ENCODE data around the gene BFSP2.
A peak's percentile ranks its signal among the peaks of the same experiment; 100 is the strongest.
"Not testable (repeated sequence)": the region's sequence is repeated elsewhere in the genome, so short reads cannot be mapped to it uniquely, and the experiment has no call there.

The BFSP2 gene

DNA sequence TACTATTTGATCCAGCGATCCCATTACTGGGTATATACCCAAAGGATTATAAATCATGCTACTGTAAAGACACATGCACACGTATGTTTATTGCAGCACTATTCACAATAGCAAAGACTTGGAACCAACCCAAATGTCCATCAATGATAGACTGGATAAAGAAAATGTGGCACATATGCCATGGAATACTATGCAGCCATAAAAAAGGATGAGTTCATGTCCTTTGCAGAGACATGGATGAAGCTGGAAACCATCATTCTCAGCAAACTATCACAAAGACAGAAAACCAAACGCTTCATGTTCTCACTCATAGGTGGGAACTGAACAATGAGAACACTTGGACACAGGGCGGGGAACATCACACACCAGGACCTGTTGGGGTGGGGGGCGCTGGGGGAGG, 82.6 kb downstream of the BFSP2 start:
- not testable (repeated sequence) for DNase-seq

- DNase-seq, result no peak
Observed at GRCh38 chr3:133486658-133487057, 86.8 kb downstream of the BFSP2 start.

DNA sequence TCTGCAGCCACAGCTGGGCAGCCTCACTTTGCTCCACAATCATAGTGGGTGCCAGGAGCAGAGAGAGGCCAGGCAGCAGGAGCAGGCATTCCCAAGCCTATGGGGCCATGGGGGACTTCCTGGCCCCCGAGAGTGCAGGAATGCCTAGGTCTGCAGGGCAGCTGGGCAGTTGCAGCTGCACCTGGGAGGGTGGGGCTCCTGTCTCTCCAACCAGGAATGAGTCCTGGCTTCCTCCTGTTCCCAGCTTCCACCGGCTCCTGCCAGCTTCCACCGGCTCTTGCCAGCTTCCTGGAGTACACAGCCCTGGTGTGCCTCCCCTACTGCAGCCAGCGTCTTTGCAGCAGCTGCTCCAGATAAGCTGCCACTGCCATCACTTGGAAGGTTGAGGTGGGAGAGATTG, 87.3 kb downstream of the BFSP2 start:
- DNase-seq, result peak in 1 of 2 experiments; percentile 5

- DNase-seq, result peak in 1 of 2 experiments; percentile 7
Observed at GRCh38 chr3:133487920-133488540, 88.2 kb downstream of the BFSP2 start.

- DNase-seq, result peak in 1 of 2 experiments; percentile 69
Observed at GRCh38 chr3:133488785-133489367, 89.0 kb downstream of the BFSP2 start.

GRCh38 chr3:133489466-133490085, 89.7 kb downstream of the BFSP2 start:
- DNase-seq, result no peak

DNA sequence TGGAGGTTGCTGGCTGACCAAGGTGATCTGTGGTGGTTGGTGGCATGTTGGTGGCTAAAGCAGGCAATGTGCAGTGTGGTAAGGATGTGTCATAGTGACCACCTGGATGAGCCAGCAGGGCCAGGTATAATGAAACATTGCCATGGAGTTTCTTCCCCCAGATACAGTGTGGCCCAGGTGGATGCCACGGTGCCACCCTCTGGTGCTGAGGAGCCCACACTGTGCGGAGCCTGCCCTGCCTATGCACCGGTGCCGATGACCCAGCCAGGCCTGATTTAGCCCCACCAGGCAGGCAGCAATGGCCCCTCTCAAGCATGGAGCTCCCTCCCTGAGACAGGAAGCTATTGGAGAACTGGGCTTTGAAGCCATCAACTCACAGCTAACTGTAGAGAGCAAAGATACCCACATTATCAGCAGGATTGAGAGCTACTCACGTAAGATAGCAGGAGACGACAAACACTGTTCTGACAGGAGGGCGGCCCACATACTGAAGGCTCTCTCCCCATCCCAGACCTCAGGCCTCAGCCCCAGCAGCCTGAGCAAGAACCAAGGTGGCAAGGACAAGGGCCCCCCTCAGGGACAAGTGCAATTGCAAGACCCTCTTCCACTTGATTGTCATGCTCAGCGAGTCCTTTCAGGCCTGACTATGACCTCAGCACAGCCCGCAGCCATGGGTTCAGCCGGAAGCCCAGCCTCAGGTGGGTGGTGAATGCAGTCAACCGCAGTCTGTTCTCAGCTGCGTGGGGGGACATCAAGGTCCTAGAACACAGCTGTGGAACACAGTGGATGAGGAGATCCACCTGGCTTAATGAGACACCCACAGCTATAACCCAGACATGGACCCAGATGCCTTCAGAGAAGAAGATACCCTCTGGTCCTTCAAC, 90.9 kb downstream of the BFSP2 start:
- no peak for DNase-seq

GRCh38 chr3:133491481-133492059, 91.7 kb downstream of the BFSP2 start:
- DNase-seq, result no peak

- DNase-seq, result no peak
Observed at GRCh38 chr3:133492159-133492741, 92.4 kb downstream of the BFSP2 start.

DNA sequence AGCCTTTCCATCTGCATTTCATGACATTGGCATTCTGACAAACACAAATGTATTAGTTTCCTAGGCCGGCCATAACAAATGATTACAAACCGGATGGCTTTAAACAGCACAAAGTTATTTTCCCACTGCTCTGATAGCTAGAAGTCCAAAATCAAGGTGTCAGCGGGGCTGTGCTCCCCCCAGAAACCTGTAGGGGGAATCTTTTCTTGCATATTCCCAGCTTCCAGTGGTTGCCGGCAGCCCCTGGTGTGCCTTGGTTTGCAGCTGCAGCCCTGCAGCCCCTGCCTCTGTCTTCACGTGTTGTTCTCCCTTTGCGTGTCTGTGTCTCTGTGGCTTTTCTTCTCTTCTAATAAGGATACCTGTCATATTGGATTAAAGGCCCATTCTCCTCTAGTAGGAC, 94.6 kb downstream of the BFSP2 start:
- peak in 1 of 2 experiments; percentile 22 for DNase-seq

DNA sequence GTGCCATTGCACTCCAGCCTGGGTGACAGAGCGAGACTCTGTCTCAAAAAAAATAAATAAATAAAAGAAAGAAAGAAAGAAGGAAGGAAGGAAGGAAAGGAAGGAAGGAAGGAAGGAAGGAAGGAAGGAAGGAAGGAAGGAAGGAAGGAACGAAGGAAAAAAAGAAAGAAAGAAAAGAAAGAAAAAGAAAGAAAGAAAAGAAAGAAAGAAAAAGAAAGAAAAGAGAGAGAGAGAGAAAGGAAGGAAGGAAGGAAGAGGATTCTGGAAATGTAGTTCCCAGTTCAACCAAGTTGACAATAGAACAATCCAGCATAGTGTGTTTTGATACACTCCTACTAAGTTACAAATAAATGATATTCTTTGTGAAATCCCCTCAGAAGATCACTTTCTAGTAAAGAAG, 102.7 kb downstream of the BFSP2 start:
- not testable (repeated sequence) for DNase-seq

- no peak for DNase-seq
Observed at GRCh38 chr3:133503409-133503808, 103.6 kb downstream of the BFSP2 start.

DNA sequence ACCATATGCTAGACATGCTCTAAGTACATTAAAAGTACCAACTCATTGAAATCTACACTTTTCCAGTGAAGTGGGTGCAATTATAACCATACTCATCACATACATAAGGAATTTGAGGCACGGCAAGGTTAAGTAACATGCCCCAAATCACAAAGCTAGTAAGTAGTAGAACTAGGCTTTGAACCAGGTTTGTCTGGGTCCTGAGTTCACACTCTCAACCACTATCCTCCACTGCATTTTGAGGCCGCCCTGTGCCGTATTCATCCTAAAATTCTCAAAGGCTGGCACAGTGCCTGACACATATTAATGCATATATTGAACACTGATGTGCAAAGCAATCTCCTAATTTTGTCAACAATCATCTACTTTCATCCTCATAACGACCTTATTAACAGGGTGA, 104.9 kb downstream of the BFSP2 start:
- DNase-seq, result no peak

- no peak for DNase-seq
Observed at GRCh38 chr3:133505813-133506212, 106.0 kb downstream of the BFSP2 start.

DNA sequence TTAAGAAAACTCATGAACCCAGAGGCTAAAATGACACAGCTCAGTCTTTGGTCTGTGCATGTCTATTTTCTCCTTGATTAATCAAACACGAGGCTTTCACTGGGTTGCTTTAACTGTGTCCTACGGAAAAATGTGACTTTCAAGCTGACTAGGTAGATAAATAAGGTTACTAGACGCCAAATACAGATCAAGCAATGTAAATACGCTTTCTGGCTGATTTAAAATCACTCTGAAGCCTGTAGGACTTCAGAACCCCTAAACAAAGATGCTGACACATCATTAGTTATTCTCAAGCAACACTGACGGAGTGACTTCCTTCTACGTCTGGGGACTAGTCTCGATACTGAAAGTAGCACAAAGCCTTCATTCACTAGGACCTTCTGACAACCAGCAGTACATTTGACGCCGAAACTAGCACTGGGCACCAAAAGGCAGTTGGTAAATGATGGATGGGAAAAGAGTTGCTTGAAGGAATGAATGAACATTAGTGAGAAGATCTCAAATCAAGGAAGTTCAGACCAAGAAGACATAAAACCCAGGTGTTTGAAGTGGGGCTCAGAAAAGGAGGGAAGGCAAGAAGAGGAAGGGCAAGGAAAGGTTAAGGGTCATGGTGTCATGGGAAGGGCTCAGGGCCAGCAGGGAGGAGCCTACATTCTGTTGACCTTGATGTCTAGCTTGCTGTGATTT, 106.5 kb downstream of the BFSP2 start:
- no peak for DNase-seq

DNA sequence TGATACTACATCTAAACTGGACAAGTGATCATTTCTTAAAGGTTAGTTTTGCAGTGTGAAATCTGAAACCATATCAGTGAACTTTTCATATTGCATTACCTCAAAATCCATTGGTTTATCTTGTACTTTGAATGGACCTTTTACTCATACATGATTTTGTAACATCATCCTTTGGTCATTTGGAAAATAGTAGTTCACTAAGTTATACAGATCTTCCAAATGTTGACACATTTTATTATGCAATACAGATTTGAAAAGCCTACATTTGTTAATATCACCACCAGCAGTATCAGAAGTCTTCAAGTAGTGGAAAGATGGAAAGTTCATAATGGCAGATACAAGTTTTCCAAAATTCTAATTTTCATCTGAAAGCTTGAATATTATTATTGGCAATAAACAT, 109.6 kb downstream of the BFSP2 start:
- no peak for DNase-seq

GRCh38 chr3:133512416-133513089, 112.7 kb downstream of the BFSP2 start:
- DNase-seq, result no peak

GRCh38 chr3:133514418-133514817, 114.6 kb downstream of the BFSP2 start:
- DNase-seq, result no peak

DNA sequence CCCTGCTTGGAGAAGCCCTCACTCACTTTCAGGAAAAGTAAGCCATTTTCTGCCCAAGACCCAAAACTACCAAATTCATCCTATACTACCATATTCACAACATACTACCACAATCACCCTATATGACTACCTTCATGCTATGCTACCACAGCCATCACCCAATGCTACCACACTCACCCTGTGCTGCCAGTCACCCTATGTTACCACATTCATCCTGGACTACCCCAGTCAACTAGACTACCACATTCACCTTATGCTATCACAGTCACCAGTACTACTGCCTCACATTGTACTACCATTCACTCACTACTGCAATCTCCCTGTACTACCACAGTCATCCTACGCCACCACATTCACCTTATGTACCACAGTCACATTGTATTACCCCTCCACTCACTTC, 115.3 kb downstream of the BFSP2 start:
- DNase-seq, result no peak

GRCh38 chr3:133520286-133520685, 120.4 kb downstream of the BFSP2 start:
- no peak for DNase-seq

GRCh38 chr3:133520938-133521337, 121.1 kb downstream of the BFSP2 start:
- DNase-seq, result not testable (repeated sequence)
